ENCODE data around the gene BEND6.
"Not testable (repeated sequence)": the region's sequence is repeated elsewhere in the genome, so short reads cannot be mapped to it uniquely, and the experiment has no call there.

Gene BEND6

GRCh38 chr6:56992036-56992435 lies 37.1 kb downstream of the BEND6 start:
- in situ Hi-C loops (cut with HindIII; ENCODE audit: low sequenced_read_pairs): no loop called here
- no peak for DNase-seq (ENCODE audit: low read depth)
- no peak overlapping the region for H3K4me3 ChIP-seq (ENCODE audit: low read depth, low read length)
- TF ChIP-seq, protein P1, sequence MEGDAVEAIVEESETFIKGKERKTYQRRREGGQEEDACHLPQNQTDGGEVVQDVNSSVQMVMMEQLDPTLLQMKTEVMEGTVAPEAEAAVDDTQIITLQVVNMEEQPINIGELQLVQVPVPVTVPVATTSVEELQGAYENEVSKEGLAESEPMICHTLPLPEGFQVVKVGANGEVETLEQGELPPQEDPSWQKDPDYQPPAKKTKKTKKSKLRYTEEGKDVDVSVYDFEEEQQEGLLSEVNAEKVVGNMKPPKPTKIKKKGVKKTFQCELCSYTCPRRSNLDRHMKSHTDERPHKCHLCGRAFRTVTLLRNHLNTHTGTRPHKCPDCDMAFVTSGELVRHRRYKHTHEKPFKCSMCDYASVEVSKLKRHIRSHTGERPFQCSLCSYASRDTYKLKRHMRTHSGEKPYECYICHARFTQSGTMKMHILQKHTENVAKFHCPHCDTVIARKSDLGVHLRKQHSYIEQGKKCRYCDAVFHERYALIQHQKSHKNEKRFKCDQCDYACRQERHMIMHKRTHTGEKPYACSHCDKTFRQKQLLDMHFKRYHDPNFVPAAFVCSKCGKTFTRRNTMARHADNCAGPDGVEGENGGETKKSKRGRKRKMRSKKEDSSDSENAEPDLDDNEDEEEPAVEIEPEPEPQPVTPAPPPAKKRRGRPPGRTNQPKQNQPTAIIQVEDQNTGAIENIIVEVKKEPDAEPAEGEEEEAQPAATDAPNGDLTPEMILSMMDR (IDR thresholded peaks at IDR 0.05; ENCODE audit: low read depth, low read length, missing control alignments): no peak

DNA sequence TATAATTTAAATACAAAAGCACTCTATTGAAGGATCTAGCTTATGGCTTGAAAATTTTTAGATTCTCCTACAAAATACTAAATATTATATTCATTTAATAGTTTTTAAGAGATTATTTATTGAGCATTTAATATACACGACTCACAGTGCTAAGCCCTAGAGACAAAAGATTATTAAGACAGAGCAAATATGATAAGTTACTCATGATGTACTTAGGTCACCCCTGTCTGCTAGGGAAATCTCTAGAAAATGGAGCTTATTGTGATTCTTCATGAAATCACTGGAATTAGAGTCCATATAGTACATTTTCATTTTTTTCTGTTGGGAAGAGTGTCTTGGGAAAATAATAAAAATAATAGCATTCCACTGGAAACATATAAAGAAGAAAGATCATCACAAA lies 37.8 kb downstream of the BEND6 start:
- DNase-seq (ENCODE audit: low read depth): no peak
- H3K4me3 ChIP-seq (ENCODE audit: low read depth, low read length): no peak overlapping the region
- in situ Hi-C loops (cut with HindIII; ENCODE audit: low sequenced_read_pairs): no loop called here
- TF ChIP-seq, protein P1 (IDR thresholded peaks at IDR 0.05; ENCODE audit: low read depth, low read length, missing control alignments): no peak

DNA sequence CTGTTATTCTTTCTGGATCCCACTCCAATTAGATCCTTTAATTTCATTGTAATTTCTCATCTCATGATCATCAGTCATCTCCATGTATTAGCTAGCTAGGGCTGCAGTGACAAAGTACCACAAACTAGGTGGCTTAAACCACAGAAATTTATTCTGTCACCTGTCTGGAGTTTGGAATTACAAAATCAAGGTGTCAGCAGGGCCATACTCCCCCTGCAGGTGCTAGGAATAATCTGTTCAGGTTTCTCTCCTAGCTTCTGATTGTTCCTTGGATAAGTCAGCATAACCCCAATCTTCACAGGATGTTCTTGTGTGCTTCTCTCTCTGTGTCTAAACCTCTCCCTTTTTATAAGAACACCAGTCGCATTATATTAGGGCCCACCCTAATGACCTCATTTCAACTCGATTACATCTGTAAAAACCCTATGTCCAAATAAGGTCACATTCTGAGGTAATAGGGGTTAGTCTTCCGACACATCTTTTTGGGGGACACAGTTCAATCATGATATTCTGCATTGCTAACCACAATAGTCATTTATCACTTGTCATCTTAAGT lies 40.5 kb downstream of the BEND6 start:
- in situ Hi-C loops (cut with HindIII; ENCODE audit: low sequenced_read_pairs): no loop called here
- H3K4me3 ChIP-seq (ENCODE audit: low read depth, low read length): no peak overlapping the region
- TF ChIP-seq, protein P1 (IDR thresholded peaks at IDR 0.05; ENCODE audit: low read depth, low read length, missing control alignments): no peak
- no peak for DNase-seq (ENCODE audit: low read depth)

GRCh38 chr6:56996401-56996800 lies 41.5 kb downstream of the BEND6 start:
- H3K4me3 ChIP-seq (ENCODE audit: low read depth, low read length): no peak overlapping the region
- in situ Hi-C loops (cut with HindIII; ENCODE audit: low sequenced_read_pairs): no loop called here
- TF ChIP-seq, protein P1 (IDR thresholded peaks at IDR 0.05; ENCODE audit: low read depth, low read length, missing control alignments): no peak
- no peak for DNase-seq (ENCODE audit: low read depth)

DNA sequence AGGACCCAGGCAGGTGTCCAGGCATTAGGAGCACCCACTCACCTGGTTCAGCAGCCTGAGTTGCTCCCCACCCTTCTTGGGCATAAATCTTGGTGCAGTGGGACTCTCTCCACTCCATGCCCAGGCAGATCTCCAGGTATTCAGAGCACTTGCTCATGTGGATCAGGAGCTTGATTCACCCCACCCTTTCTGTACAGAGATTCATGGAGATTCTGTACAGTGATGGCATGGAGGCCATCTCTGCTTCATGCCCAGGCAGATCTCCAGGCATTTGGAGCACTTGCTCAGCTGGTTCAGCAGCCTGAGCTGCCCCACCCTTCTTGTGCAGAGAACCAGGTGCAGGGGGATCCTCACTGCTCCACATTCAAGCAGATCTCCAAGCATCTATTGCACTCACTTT lies 44.1 kb downstream of the BEND6 start:
- no peak overlapping the region for H3K4me3 ChIP-seq (ENCODE audit: low read depth, low read length)
- TF ChIP-seq, protein P1 (IDR thresholded peaks at IDR 0.05; ENCODE audit: low read depth, low read length, missing control alignments): no peak
- in situ Hi-C loops (cut with HindIII; ENCODE audit: low sequenced_read_pairs): no loop called here
- no peak for DNase-seq (ENCODE audit: low read depth)

DNA sequence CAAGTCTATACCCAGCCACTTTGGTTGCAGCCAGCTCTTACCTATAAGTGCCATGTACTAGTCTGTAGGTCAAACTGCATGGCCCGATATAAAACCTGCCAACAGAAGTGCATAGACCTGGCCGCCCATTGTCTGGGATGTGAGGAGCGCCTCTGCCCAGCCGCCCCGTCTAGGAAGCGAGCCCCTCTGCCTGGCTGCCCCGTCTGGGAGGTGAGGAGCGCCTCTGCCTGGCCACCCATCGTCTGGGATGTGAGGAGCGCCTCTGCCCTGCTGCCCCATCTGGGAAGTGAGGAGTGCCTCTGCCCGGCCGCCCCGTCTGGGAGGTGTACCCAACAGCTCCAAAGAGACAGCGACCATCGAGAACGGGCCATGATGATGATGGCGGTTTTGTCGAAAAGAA lies 44.8 kb downstream of the BEND6 start:
- DNase-seq (ENCODE audit: low read depth); H3K4me3 ChIP-seq (ENCODE audit: low read depth, low read length); in situ Hi-C loops (cut with HindIII; ENCODE audit: low sequenced_read_pairs): not testable (repeated sequence)

- in situ Hi-C loops (cut with HindIII; ENCODE audit: low sequenced_read_pairs): no loop called here
Observed at GRCh38 chr6:57002197-57002596, 47.3 kb downstream of the BEND6 start.

More at GRCh38 chr6:57002197-57002596, 47.3 kb downstream of the BEND6 start:
- TF ChIP-seq, protein P1 (IDR thresholded peaks at IDR 0.05; ENCODE audit: low read depth, low read length, missing control alignments): no peak
- DNase-seq (ENCODE audit: low read depth): no peak
- H3K4me3 ChIP-seq (ENCODE audit: low read depth, low read length): no peak overlapping the region

All from astrocyte of the cerebellum (primary cell).